Measurements from ENCODE around the gene IRS1. TPM values are rescaled to one million over a fixed set of nuclear protein-coding genes. Genes with fewer than 3 reads are reported as not detected.

IRS1 gene
- polyA plus RNA-seq, 1 of the 3 experiments (the other 2 are of a cell fraction) = 16.5 TPM

DNA sequence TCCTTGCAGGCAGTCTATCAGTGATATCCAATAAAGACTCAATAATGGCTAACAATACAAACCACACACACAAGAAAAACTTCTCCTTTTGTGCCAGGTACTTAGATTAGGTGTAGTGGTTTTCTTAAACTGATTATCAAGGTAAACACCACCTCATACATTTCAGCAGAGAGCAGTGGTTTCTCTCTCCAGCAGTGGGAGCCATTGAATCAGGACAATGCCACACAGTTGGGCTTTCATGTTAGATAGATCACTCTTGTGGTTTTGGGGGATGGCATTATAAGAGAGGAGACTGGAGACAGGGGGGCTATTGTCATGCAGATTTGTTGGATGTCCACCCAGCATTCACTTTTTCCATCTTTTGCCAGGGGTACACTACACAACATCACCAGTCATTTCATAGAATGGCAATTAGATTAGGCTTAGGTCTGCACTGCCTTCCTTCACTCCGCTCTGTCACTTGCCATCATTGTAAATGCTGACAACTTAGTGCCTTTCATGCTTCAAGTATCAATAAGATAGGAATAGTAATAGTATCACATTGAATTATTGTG lies 13.6 kb upstream of the IRS1 start (continued):
- TF ChIP-seq RFX5 (IDR thresholded peaks at IDR 0.05; ENCODE audit: low read length) = no peak
- TF ChIP-seq TAF1 (IDR thresholded peaks at IDR 0.05; ENCODE audit: borderline replicate concordance, low read depth, low read length) = no peak

DNA sequence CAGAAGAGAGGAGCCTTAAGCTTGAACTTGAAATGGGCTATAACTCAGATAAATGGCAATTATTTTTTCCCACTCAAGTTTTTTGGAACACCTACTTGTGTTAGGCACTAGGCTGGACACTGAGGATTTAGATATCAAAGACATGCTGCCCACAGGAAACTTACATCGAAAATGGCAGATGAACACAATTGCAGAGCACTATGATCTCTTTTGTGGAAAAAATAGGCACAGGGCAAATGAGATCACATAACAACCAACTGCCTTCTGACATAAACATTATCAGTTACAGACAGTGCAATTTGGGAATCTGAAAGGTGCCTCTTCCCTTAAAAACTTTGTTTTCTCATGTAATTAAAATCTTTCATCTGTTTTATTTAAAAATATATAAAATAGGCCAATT lies 3.8 kb upstream of the IRS1 start:
- Histone ChIP-seq H3K36me3 (replicated peaks in 1 of 2; ENCODE audit: control insufficient read depth in 1 of 2, insufficient read depth in 2 of 2, low read length in 1 of 2) (no peaks in the 10 kb centered on the region), H3K9me3 (no peaks in the 10 kb centered on the region), H3K27me3 (ENCODE audit: insufficient read depth) (no peaks in the 10 kb centered on the region), H3K4me3 (ENCODE audit: low read depth in 2 of 2, low read length in 1 of 2) (no peak overlapping the region), H4K20me1 (ENCODE audit: insufficient read depth) (no peaks in the 10 kb centered on the region), H3K9ac (no peak overlapping the region), H3K9me2 (no peaks in the 10 kb centered on the region), H3K4me2 (no peak overlapping the region), H3K27ac (ENCODE audit: low read depth in 2 of 2, low read length in 1 of 2) (no peak overlapping the region), H3F3A (replicated peaks; ENCODE audit: insufficient read depth) (peaks cover 10% of the 10 kb centered on the region), H3K79me2 (ENCODE audit: insufficient read depth) (peaks cover 12% of the 10 kb centered on the region), H3K4me1 (ENCODE audit: control insufficient read depth in 1 of 2, insufficient read depth in 2 of 2, low read depth in 1 of 2, low read length in 1 of 2) (peaks cover 3 to 10% of the 10 kb centered on the region in 2 experiments; a peak in 3 of 4 replicates), H2AFZ (ENCODE audit: low read depth) (no peak overlapping the region)
- no peak for DNase-seq
- WGBS (ENCODE audit: low lambda C conversion rate) = 4% methylated on average over 1 of the region's 1 CpG
- ChIA-PET POLR2A (interaction anchor here (0.6 kb wide), 1 partner anchor 521 kb away, joined by 3 read pairs; no protein-coding TSS in a partner anchor), CTCF (interaction anchor here (0.7 to 4.0 kb wide), 27 partner anchors 8 to 1138 kb away, joined by 3 to 20 read pairs (median 7); no protein-coding TSS in a partner anchor)
- no peak for TF ChIP-seq FOXM1 (IDR thresholded peaks at IDR 0.05; ENCODE audit: low read depth)
- no peak for TF ChIP-seq RAD21 (IDR thresholded peaks at IDR 0.05; ENCODE audit: low read length)
- TF ChIP-seq NRF1 (IDR thresholded peaks at IDR 0.05; ENCODE audit: low read depth, low read length) = no peak
- TF ChIP-seq, protein P1, sequence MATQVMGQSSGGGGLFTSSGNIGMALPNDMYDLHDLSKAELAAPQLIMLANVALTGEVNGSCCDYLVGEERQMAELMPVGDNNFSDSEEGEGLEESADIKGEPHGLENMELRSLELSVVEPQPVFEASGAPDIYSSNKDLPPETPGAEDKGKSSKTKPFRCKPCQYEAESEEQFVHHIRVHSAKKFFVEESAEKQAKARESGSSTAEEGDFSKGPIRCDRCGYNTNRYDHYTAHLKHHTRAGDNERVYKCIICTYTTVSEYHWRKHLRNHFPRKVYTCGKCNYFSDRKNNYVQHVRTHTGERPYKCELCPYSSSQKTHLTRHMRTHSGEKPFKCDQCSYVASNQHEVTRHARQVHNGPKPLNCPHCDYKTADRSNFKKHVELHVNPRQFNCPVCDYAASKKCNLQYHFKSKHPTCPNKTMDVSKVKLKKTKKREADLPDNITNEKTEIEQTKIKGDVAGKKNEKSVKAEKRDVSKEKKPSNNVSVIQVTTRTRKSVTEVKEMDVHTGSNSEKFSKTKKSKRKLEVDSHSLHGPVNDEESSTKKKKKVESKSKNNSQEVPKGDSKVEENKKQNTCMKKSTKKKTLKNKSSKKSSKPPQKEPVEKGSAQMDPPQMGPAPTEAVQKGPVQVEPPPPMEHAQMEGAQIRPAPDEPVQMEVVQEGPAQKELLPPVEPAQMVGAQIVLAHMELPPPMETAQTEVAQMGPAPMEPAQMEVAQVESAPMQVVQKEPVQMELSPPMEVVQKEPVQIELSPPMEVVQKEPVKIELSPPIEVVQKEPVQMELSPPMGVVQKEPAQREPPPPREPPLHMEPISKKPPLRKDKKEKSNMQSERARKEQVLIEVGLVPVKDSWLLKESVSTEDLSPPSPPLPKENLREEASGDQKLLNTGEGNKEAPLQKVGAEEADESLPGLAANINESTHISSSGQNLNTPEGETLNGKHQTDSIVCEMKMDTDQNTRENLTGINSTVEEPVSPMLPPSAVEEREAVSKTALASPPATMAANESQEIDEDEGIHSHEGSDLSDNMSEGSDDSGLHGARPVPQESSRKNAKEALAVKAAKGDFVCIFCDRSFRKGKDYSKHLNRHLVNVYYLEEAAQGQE (IDR thresholded peaks at IDR 0.05; ENCODE audit: low read depth, low read length) = no peak
- TF ChIP-seq CHD2 (IDR thresholded peaks at IDR 0.05; ENCODE audit: low read length, partially characterized antibody) = no peak
- TF ChIP-seq GABPA (IDR thresholded peaks at IDR 0.05; ENCODE audit: low read depth) = no peak
- TF ChIP-seq FOSL2 (IDR thresholded peaks at IDR 0.05; ENCODE audit: borderline replicate concordance, low read depth) = no peak
- no peak for TF ChIP-seq MAX (IDR thresholded peaks at IDR 0.05; ENCODE audit: low read depth)

DNA sequence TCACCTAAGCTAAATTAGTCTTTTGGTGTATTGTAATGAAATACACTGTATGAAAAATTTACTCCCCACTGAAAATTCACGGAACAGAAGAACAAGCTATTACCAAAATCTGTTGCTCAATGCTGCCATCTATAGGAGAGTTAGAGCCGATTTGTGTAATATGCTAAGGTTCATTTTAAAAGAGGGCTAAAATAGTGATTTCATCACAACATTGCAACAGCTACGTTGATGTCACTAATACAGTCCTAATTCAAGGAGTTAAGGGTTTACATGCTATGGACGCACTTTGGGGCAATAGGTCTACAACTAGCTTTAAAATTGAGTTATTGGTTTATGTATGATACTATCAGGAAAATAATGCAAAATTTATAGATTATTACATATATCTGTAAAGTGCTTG lies 3.0 kb upstream of the IRS1 start:
- under 1% methylated on average over 4 of the region's 4 CpGs for WGBS (ENCODE audit: low lambda C conversion rate)
- H3K4me3 ChIP-seq (ENCODE audit: low read depth in 2 of 2, low read length in 1 of 2) = no peak overlapping the region; a peak in 1 of 4 replicates
- TF ChIP-seq, protein P1 (IDR thresholded peaks at IDR 0.05; ENCODE audit: low read depth, low read length) = no peak
- TF ChIP-seq CTCF (IDR thresholded peaks at IDR 0.05) (peak; percentile 80), RCOR1 (IDR thresholded peaks at IDR 0.05; ENCODE audit: low read length) (no peak), RXRA (IDR thresholded peaks at IDR 0.05; ENCODE audit: borderline replicate concordance, low read depth) (no peak), FOSL2 (IDR thresholded peaks at IDR 0.05; ENCODE audit: borderline replicate concordance, low read depth) (no peak)
- TF ChIP-seq, protein P2, sequence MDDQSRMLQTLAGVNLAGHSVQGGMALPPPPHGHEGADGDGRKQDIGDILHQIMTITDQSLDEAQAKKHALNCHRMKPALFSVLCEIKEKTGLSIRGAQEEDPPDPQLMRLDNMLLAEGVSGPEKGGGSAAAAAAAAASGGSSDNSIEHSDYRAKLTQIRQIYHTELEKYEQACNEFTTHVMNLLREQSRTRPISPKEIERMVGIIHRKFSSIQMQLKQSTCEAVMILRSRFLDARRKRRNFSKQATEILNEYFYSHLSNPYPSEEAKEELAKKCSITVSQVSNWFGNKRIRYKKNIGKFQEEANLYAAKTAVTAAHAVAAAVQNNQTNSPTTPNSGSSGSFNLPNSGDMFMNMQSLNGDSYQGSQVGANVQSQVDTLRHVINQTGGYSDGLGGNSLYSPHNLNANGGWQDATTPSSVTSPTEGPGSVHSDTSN (IDR thresholded peaks at IDR 0.05) = no peak

More for the DNA sequence above, 3.0 kb upstream of the IRS1 start:
- no peaks in the 10 kb centered on the region for H3K9me2 ChIP-seq
- ChIA-PET CTCF (interaction anchor here (0.6 to 4.0 kb wide), 75 partner anchors 9 to 1142 kb away, joined by 3 to 28 read pairs (median 4); partner anchors contain the start of gene AGFG1), POLR2A (no interaction called here)
- no peak overlapping the region for H3K27ac ChIP-seq (ENCODE audit: low read depth in 2 of 2, low read length in 1 of 2)
- H3F3A ChIP-seq (replicated peaks; ENCODE audit: insufficient read depth) = peaks cover 10% of the 10 kb centered on the region
- H3K4me2 ChIP-seq = no peak overlapping the region
- peaks cover 3 to 10% of the 10 kb centered on the region in 2 experiments; a peak in 3 of 4 replicates for H3K4me1 ChIP-seq (ENCODE audit: control insufficient read depth in 1 of 2, insufficient read depth in 2 of 2, low read depth in 1 of 2, low read length in 1 of 2)
- H3K9me3 ChIP-seq = no peaks in the 10 kb centered on the region
- H2AFZ ChIP-seq (ENCODE audit: low read depth) = no peak overlapping the region
- peaks cover 0 to 4% of the 10 kb centered on the region in 2 experiments for H3K36me3 ChIP-seq (replicated peaks in 1 of 2; ENCODE audit: control insufficient read depth in 1 of 2, insufficient read depth in 2 of 2, low read length in 1 of 2)
- H3K9ac ChIP-seq = no peak overlapping the region
- peak; percentile 48 for DNase-seq
- peaks cover 20% of the 10 kb centered on the region for H3K79me2 ChIP-seq (ENCODE audit: insufficient read depth)
- H4K20me1 ChIP-seq (ENCODE audit: insufficient read depth) = no peaks in the 10 kb centered on the region
- H3K27me3 ChIP-seq (ENCODE audit: insufficient read depth) = no peaks in the 10 kb centered on the region
